K562 (cell line): ENCODE measurements around the gene ZFAND2B. TPM values are rescaled to one million over a fixed set of nuclear protein-coding genes. Genes with fewer than 3 reads are reported as not detected.

ENCODE experiments used
- ARID4B ChIP-seq: sonication (generic); formaldehyde crosslinking; IDR thresholded peaks from 2 replicates; pipeline ENCODE4 v1.8.0; 2022; ENCODE audit warnings: mild to moderate bottlenecking, missing genetic modification reagents
- C11orf30 ChIP-seq: fragments of 450-650 bp; IDR thresholded peaks from 2 replicates; pipeline ENCODE4 v1.6.1; 2016; ENCODE audit warnings: low read depth, mild to moderate bottlenecking
- ELF1 ChIP-seq: fragments of 200-800 bp; sonication (Bioruptor generic); IDR thresholded peaks from 2 replicates; pipeline ENCODE4 v1.6.1; 2016; ENCODE audit warnings: missing genetic modification characterization, missing compliant biosample characterization
- EP400 ChIP-seq: fragments of 450-650 bp; IDR thresholded peaks from 2 replicates; pipeline ENCODE4 v1.6.1; 2017; ENCODE audit warnings: antibody characterized with exemption, mild to moderate bottlenecking, moderate library complexity
- FOXA3 ChIP-seq, 2 experiments: fragments of 450-650 bp in 1 of 2; sonication (generic) in 1 of 2; formaldehyde crosslinking; IDR thresholded peaks in 1 of 2; conservative IDR thresholded peaks in 1 of 2; 2 replicates each; pipeline versions ENCODE4 v1.4.0 to v1.8.0; 2020 to 2022; ENCODE audit warnings: mild to moderate bottlenecking in 2 of 2, missing genetic modification reagents in 1 of 2
- MYC ChIP-seq, 2 experiments: fragments of 250-450 bp in 1 of 2; sonication (Bioruptor Pico) in 1 of 2; IDR thresholded peaks; 2 replicates each; pipeline versions ENCODE4 v1.5.1 to v1.6.1; 2012 to 2021; ENCODE audit warnings: low read depth in 2 of 2, borderline replicate concordance in 1 of 2, improper control_type of control experiment in 1 of 2, low read length in 1 of 2, mild to moderate bottlenecking in 1 of 2, moderate library complexity in 1 of 2
- SRSF3 ChIP-seq: fragments of 200-400 bp; formaldehyde crosslinking; IDR thresholded peaks from 2 replicates; pipeline ENCODE4 v1.6.1; 2016; ENCODE audit warnings: mild to moderate bottlenecking, low read length, moderate library complexity; ENCODE audit not compliant: insufficient read depth
- TAF1 ChIP-seq: IDR thresholded peaks from 2 replicates; pipeline ENCODE4 v1.6.1; 2011; ENCODE audit warnings: mild to moderate bottlenecking, low read length, moderate library complexity; ENCODE audit not compliant: insufficient read depth, control insufficient read depth, severe bottlenecking; ENCODE audit errors: extremely low read depth
- YY1 ChIP-seq, 3 experiments: IDR thresholded peaks; 2 replicates each; pipeline ENCODE4 v1.6.1; 2011; ENCODE audit warnings: low read length in 2 of 3, mild to moderate bottlenecking in 2 of 3, moderate library complexity in 2 of 3, borderline replicate concordance in 1 of 3, control low read depth in 1 of 3, low read depth in 1 of 3; ENCODE audit not compliant: insufficient read depth in 3 of 3, insufficient replicate concordance in 2 of 3, control insufficient read depth in 1 of 3, insufficient read length in 1 of 3; ENCODE audit errors: extremely low read depth in 1 of 3
- ZBTB40 ChIP-seq, 2 experiments: fragments of 450-650 bp in 1 of 2; sonication (generic) in 1 of 2; formaldehyde crosslinking in 1 of 2; IDR thresholded peaks; 2 replicates each; pipeline versions ENCODE4 v1.7.1 to v1.9.0; 2016 to 2022; ENCODE audit warnings: inconsistent platforms in 1 of 2, mild to moderate bottlenecking in 1 of 2, missing genetic modification reagents in 1 of 2
- polyA plus RNA-seq, 8 experiments: library from polyadenylated mRNA; depleted of rRNA in 4 of 8; stranded (reverse) in 5 of 8; unstranded in 3 of 8; fragments of >200 nt; fragmentation: Nextera tagmentation in 2 of 8; fragmentation: Illumina TruSeq in 1 of 8; extraction: Ambion mirVana in 2 of 8; extraction: Trizol in 1 of 8; gene quantifications; 2 replicates each; pipeline versions ENCODE4 v1.2.1 to v1.2.3, GENCODE V29; 2011 to 2014; ENCODE audit warnings: inconsistent platforms in 1 of 8, missing spikeins in 1 of 8
- total RNA-seq, 7 experiments: library from RNA; depleted of rRNA in 6 of 7; stranded (reverse); fragments of >200 nt in 6 of 7; fragmentation: Illumina TruSeq in 2 of 7; extraction: Trizol in 2 of 7; gene quantifications; 2 replicates each; pipeline versions ENCODE4 v1.2.1 to v1.2.3, GENCODE V29; 2011 to 2021; ENCODE audit warnings: low replicate concordance in 1 of 7

The ZFAND2B gene
- total and polyA plus RNA-seq, 9 of the 15 experiments (the other 6 are each of a cell fraction or from before 2014, with no cell fraction given), result 9.9 to 33.3 (median 26.1) TPM

GRCh38 chr2:219252900-219253752, 46.5 kb downstream of the ZFAND2B start, which contains the start of gene TUBA4B (continued):
- TF ChIP-seq FOXA3 (CRISPR knock-in tag; conservative IDR thresholded peaks at IDR 0.05 in 1 of 2, IDR thresholded peaks at IDR 0.05 in 1 of 2) (peak in 1 of 2 experiments; percentile 56; a peak in 1 of 4 replicates), MYC (IDR thresholded peaks at IDR 0.05; ENCODE audit: low read depth, low read length) (peak; percentile 37), MYC (CRISPR knock-in tag; IDR thresholded peaks at IDR 0.05; ENCODE audit: borderline replicate concordance, low read depth) (no peak), SRSF3 (no peak), C11orf30 (peak; percentile 74), ARID4B (CRISPR knock-in tag) (peak; percentile 69), ZBTB40 (IDR thresholded peaks at IDR 0.05) (no peak), ZBTB40 (CRISPR knock-in tag; IDR thresholded peaks at IDR 0.05) (no peak), TAF1 (peak; percentile 13), ELF1 (tag) (no peak), EP400 (peak; percentile 64; the same call in 1 of the 2 replicates), YY1 (IDR thresholded peaks at IDR 0.05; ENCODE audit: borderline replicate concordance in 1 of 3, control insufficient read depth in 1 of 3, extremely low read depth in 1 of 3, insufficient read depth in 3 of 3, insufficient read length in 1 of 3, insufficient replicate concordance in 2 of 3, low read depth in 1 of 3, low read length in 2 of 3) (peak in 1 of 3 experiments; percentile 46)
